K562 (cell line): ENCODE results near the gene BHLHE23. TPM values are rescaled to one million over a fixed set of nuclear protein-coding genes. Genes with fewer than 3 reads are reported as not detected.
A peak's percentile ranks its signal among the peaks of the same experiment; 100 is the strongest.

ENCODE experiments used
- CC2D1A ChIP-seq: fragments of 450-650 bp; IDR thresholded peaks from 2 replicates; pipeline ENCODE4 v1.6.1; 2017; ENCODE audit warnings: mild to moderate bottlenecking
- HBP1 ChIP-seq: fragments of 450-650 bp; formaldehyde crosslinking; IDR thresholded peaks from 2 replicates; pipeline ENCODE4 v1.4.0; 2022; ENCODE audit warnings: missing genetic modification characterization
- HNRNPLL ChIP-seq: fragments of 200-400 bp; formaldehyde crosslinking; IDR thresholded peaks from 2 replicates; pipeline ENCODE4 v1.6.1; 2017; ENCODE audit warnings: low read length, low read depth, mild to moderate bottlenecking; ENCODE audit not compliant: poor library complexity, severe bottlenecking
- MAZ ChIP-seq, 2 experiments: fragments of 450-650 bp in 1 of 2; sonication (generic) in 1 of 2; formaldehyde crosslinking; IDR thresholded peaks in 1 of 2; conservative IDR thresholded peaks in 1 of 2; 2 replicates each; pipeline versions ENCODE4 v1.4.0 to v1.5.0; 2020; ENCODE audit warnings: mild to moderate bottlenecking in 1 of 2, missing genetic modification reagents in 1 of 2
- RAD21 ChIP-seq, 2 experiments: fragments of 250-450 bp in 1 of 2; fragments of 450-650 bp in 1 of 2; sonication (Bioruptor Pico) in 1 of 2; formaldehyde crosslinking in 1 of 2; IDR thresholded peaks in 1 of 2; conservative IDR thresholded peaks in 1 of 2; 2 replicates each; pipeline versions ENCODE4 v1.4.0 to v1.8.0; 2020 to 2022; ENCODE audit warnings: mild to moderate bottlenecking in 2 of 2, moderate library complexity in 1 of 2
- STAG1 ChIP-seq: sonication (generic); formaldehyde crosslinking; IDR thresholded peaks from 2 replicates; pipeline ENCODE4 v1.5.0; 2020; ENCODE audit warnings: missing genetic modification reagents, borderline replicate concordance
- TEAD4 ChIP-seq, 2 experiments: sonication (generic) in 1 of 2; formaldehyde crosslinking in 1 of 2; IDR thresholded peaks; 2 replicates each; pipeline versions ENCODE4 v1.6.1 to v1.8.0; 2012 to 2022; ENCODE audit warnings: borderline replicate concordance in 1 of 2, inconsistent platforms in 1 of 2, low read length in 1 of 2, mild to moderate bottlenecking in 1 of 2, missing genetic modification reagents in 1 of 2
- XRCC5 ChIP-seq: fragments of 200-400 bp; formaldehyde crosslinking; IDR thresholded peaks from 2 replicates; pipeline ENCODE4 v1.6.1; 2017; ENCODE audit warnings: low read depth, mild to moderate bottlenecking, low read length
- ZNF512 ChIP-seq: IDR thresholded peaks from 2 replicates; pipeline ENCODE4 v1.6.1; 2016; ENCODE audit warnings: missing genetic modification characterization, missing compliant biosample characterization
- polyA plus RNA-seq, 8 experiments: library from polyadenylated mRNA; depleted of rRNA in 4 of 8; stranded (reverse) in 5 of 8; unstranded in 3 of 8; fragments of >200 nt; fragmentation: Nextera tagmentation in 2 of 8; fragmentation: Illumina TruSeq in 1 of 8; extraction: Ambion mirVana in 2 of 8; extraction: Trizol in 1 of 8; gene quantifications; 2 replicates each; pipeline versions ENCODE4 v1.2.1 to v1.2.3, GENCODE V29; 2011 to 2014; ENCODE audit warnings: inconsistent platforms in 1 of 8, missing spikeins in 1 of 8
- total RNA-seq, 7 experiments: library from RNA; depleted of rRNA in 6 of 7; stranded (reverse); fragments of >200 nt in 6 of 7; fragmentation: Illumina TruSeq in 2 of 7; extraction: Trizol in 2 of 7; gene quantifications; 2 replicates each; pipeline versions ENCODE4 v1.2.1 to v1.2.3, GENCODE V29; 2011 to 2021; ENCODE audit warnings: low replicate concordance in 1 of 7
- TF ChIP-seq, protein P1 (sequence below): IDR thresholded peaks from 2 replicates; pipeline ENCODE4 v1.6.1; 2011; ENCODE audit warnings: borderline replicate concordance, low read depth, mild to moderate bottlenecking, moderate library complexity, low read length; ENCODE audit not compliant: insufficient read depth, poor library complexity, severe bottlenecking

Gene BHLHE23
- total and polyA plus RNA-seq, 9 of the 15 experiments (the other 6 are each of a cell fraction or from before 2014, with no cell fraction given): not detected

GRCh38 chr20:63009045-63009961 is 2.5 kb upstream of the BHLHE23 start (continued):
- TF ChIP-seq HBP1 (CRISPR knock-in tag) (no peak), STAG1 (CRISPR knock-in tag) (peak; percentile 76; the same call in 1 of the 2 replicates), RAD21 (CRISPR knock-in tag; conservative IDR thresholded peaks at IDR 0.05 in 1 of 2, IDR thresholded peaks at IDR 0.05 in 1 of 2) (peak; percentile 94 to 97), ZNF512 (tag) (no peak), TEAD4 (IDR thresholded peaks at IDR 0.05; ENCODE audit: low read length) (0 out of 2 replicates have a peak, but pooled peaks have one; percentile 22), TEAD4 (CRISPR knock-in tag; IDR thresholded peaks at IDR 0.05; ENCODE audit: borderline replicate concordance) (no peak), MAZ (CRISPR knock-in tag; conservative IDR thresholded peaks at IDR 0.05 in 1 of 2, IDR thresholded peaks at IDR 0.05 in 1 of 2) (peak; percentile 53 to 94), CC2D1A (peak; percentile 71; the same call in 1 of the 2 replicates), HNRNPLL (peak; percentile 71), XRCC5 (peak; percentile 72)
- TF ChIP-seq, protein P1, sequence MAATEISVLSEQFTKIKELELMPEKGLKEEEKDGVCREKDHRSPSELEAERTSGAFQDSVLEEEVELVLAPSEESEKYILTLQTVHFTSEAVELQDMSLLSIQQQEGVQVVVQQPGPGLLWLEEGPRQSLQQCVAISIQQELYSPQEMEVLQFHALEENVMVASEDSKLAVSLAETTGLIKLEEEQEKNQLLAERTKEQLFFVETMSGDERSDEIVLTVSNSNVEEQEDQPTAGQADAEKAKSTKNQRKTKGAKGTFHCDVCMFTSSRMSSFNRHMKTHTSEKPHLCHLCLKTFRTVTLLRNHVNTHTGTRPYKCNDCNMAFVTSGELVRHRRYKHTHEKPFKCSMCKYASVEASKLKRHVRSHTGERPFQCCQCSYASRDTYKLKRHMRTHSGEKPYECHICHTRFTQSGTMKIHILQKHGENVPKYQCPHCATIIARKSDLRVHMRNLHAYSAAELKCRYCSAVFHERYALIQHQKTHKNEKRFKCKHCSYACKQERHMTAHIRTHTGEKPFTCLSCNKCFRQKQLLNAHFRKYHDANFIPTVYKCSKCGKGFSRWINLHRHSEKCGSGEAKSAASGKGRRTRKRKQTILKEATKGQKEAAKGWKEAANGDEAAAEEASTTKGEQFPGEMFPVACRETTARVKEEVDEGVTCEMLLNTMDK: peak; percentile 20
